ENCODE results near the gene WWOX. TPM values are rescaled to one million over a fixed set of nuclear protein-coding genes. Genes with fewer than 3 reads are reported as not detected.

The WWOX gene
- polyA plus RNA-seq, 1 donor from 2014 or later, result 25.6 TPM

GRCh38 chr16:78594191-78594590 is 494.7 kb downstream of the WWOX start:
- Histone ChIP-seq H3K4me2 (ENCODE audit: low read length) (no peak overlapping the region), H3K9me2 (ENCODE audit: insufficient read depth, low read length) (no peaks in the 10 kb centered on the region)

DNA sequence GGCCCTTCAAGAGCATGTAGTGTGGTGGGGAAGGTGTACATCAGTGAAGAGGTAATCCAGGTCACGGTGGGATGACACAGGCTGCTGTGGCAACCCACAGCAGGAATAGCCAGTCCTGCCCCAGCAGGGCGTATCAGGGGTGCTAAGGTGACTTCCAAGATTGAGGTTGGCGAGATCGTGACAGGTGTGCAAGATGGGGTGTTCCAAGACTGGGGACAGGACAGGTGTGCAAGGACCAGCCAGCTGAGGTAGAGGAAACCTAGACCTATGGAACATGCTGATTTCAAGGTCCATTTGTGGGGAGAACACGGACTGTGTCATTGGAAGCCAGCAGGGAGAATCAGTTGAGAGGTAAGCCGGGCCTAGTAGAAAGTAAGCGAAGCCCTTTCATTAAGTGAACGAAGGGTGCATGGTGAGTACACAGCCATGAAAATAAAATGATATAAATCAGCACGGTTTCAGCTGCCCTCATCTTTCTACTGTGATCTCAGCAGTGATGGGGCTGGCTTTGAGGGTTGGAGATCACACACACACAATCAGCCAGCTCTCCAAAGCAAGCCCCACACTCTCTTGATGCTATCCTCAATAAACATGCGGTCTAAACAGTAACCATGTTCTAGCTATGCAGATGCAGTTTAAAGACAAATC is 497.0 kb downstream of the WWOX start:
- Histone ChIP-seq H2AFZ (ENCODE audit: low read depth, low read length) (no peak overlapping the region), H4K20me1 (ENCODE audit: insufficient read depth) (no peaks in the 10 kb centered on the region), H3K9me2 (ENCODE audit: insufficient read depth, low read length) (no peaks in the 10 kb centered on the region), H3K4me2 (ENCODE audit: low read length) (no peak overlapping the region), H3K36me3 (ENCODE audit: insufficient read depth, low read length) (no peaks in the 10 kb centered on the region), H3F3A (ENCODE audit: insufficient read depth, low read length, poor library complexity, severe bottlenecking) (no peaks in the 10 kb centered on the region), H3K79me2 (replicated peaks; ENCODE audit: insufficient read depth, low read length) (no peaks in the 10 kb centered on the region), H3K27ac (ENCODE audit: low read length) (no peak overlapping the region), H3K4me3 (ENCODE audit: low read length) (no peak overlapping the region), H3K9me3 (ENCODE audit: low read length) (no peaks in the 10 kb centered on the region), H3K27me3 (ENCODE audit: insufficient read depth, low read depth, low read length) (no peaks in the 10 kb centered on the region), H3K9ac (ENCODE audit: low read length) (no peak overlapping the region)
- TF ChIP-seq EZH2 (IDR thresholded peaks at IDR 0.05; ENCODE audit: borderline replicate concordance, insufficient read depth, low read length, poor library complexity, severe bottlenecking) (no peak), TAF1 (IDR thresholded peaks at IDR 0.05; ENCODE audit: low read depth) (no peak), MXI1 (conservative IDR thresholded peaks at IDR 0.05; ENCODE audit: poor library complexity, severe bottlenecking) (no peak), RAD21 (conservative IDR thresholded peaks at IDR 0.05) (no peak), POLR2AphosphoS5 (IDR thresholded peaks at IDR 0.05) (no peak), SMC3 (conservative IDR thresholded peaks at IDR 0.05; ENCODE audit: poor library complexity) (no peak), EP300 (conservative IDR thresholded peaks at IDR 0.05; ENCODE audit: poor library complexity, severe bottlenecking) (no peak)
- TF ChIP-seq, protein P1, sequence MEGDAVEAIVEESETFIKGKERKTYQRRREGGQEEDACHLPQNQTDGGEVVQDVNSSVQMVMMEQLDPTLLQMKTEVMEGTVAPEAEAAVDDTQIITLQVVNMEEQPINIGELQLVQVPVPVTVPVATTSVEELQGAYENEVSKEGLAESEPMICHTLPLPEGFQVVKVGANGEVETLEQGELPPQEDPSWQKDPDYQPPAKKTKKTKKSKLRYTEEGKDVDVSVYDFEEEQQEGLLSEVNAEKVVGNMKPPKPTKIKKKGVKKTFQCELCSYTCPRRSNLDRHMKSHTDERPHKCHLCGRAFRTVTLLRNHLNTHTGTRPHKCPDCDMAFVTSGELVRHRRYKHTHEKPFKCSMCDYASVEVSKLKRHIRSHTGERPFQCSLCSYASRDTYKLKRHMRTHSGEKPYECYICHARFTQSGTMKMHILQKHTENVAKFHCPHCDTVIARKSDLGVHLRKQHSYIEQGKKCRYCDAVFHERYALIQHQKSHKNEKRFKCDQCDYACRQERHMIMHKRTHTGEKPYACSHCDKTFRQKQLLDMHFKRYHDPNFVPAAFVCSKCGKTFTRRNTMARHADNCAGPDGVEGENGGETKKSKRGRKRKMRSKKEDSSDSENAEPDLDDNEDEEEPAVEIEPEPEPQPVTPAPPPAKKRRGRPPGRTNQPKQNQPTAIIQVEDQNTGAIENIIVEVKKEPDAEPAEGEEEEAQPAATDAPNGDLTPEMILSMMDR (IDR thresholded peaks at IDR 0.05; ENCODE audit: poor library complexity, severe bottlenecking), result no peak
- TF ChIP-seq, protein P2, sequence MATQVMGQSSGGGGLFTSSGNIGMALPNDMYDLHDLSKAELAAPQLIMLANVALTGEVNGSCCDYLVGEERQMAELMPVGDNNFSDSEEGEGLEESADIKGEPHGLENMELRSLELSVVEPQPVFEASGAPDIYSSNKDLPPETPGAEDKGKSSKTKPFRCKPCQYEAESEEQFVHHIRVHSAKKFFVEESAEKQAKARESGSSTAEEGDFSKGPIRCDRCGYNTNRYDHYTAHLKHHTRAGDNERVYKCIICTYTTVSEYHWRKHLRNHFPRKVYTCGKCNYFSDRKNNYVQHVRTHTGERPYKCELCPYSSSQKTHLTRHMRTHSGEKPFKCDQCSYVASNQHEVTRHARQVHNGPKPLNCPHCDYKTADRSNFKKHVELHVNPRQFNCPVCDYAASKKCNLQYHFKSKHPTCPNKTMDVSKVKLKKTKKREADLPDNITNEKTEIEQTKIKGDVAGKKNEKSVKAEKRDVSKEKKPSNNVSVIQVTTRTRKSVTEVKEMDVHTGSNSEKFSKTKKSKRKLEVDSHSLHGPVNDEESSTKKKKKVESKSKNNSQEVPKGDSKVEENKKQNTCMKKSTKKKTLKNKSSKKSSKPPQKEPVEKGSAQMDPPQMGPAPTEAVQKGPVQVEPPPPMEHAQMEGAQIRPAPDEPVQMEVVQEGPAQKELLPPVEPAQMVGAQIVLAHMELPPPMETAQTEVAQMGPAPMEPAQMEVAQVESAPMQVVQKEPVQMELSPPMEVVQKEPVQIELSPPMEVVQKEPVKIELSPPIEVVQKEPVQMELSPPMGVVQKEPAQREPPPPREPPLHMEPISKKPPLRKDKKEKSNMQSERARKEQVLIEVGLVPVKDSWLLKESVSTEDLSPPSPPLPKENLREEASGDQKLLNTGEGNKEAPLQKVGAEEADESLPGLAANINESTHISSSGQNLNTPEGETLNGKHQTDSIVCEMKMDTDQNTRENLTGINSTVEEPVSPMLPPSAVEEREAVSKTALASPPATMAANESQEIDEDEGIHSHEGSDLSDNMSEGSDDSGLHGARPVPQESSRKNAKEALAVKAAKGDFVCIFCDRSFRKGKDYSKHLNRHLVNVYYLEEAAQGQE (IDR thresholded peaks at IDR 0.05; ENCODE audit: borderline replicate concordance), result no peak

More at GRCh38 chr16:78594191-78594590, 494.7 kb downstream of the WWOX start:
- no peaks in the 10 kb centered on the region for H3K36me3 ChIP-seq (ENCODE audit: insufficient read depth, low read length)
- H3F3A ChIP-seq (ENCODE audit: insufficient read depth, low read length, poor library complexity, severe bottlenecking), result no peaks in the 10 kb centered on the region
- no peaks in the 10 kb centered on the region for H3K9me3 ChIP-seq (ENCODE audit: low read length)
- no peak overlapping the region for H3K4me3 ChIP-seq (ENCODE audit: low read length)
- no peak overlapping the region for H3K9ac ChIP-seq (ENCODE audit: low read length)
- no peak for TF ChIP-seq POLR2AphosphoS5 (IDR thresholded peaks at IDR 0.05)
- TF ChIP-seq RAD21 (conservative IDR thresholded peaks at IDR 0.05), result no peak
- TF ChIP-seq, protein P2 (IDR thresholded peaks at IDR 0.05; ENCODE audit: borderline replicate concordance), result no peak
- no peak for TF ChIP-seq SMC3 (conservative IDR thresholded peaks at IDR 0.05; ENCODE audit: poor library complexity)
- no peak for TF ChIP-seq MXI1 (conservative IDR thresholded peaks at IDR 0.05; ENCODE audit: poor library complexity, severe bottlenecking)
- no peak for TF ChIP-seq TAF1 (IDR thresholded peaks at IDR 0.05; ENCODE audit: low read depth)
- TF ChIP-seq, protein P1 (IDR thresholded peaks at IDR 0.05; ENCODE audit: poor library complexity, severe bottlenecking), result no peak
- TF ChIP-seq EZH2 (IDR thresholded peaks at IDR 0.05; ENCODE audit: borderline replicate concordance, insufficient read depth, low read length, poor library complexity, severe bottlenecking), result no peak
- no peak for TF ChIP-seq EP300 (conservative IDR thresholded peaks at IDR 0.05; ENCODE audit: poor library complexity, severe bottlenecking)
- H4K20me1 ChIP-seq (ENCODE audit: insufficient read depth), result no peaks in the 10 kb centered on the region
- H3K79me2 ChIP-seq (replicated peaks; ENCODE audit: insufficient read depth, low read length), result no peaks in the 10 kb centered on the region
- no peak overlapping the region for H2AFZ ChIP-seq (ENCODE audit: low read depth, low read length)
- H3K27me3 ChIP-seq (ENCODE audit: insufficient read depth, low read depth, low read length), result no peaks in the 10 kb centered on the region
- H3K27ac ChIP-seq (ENCODE audit: low read length), result no peak overlapping the region

Measured in neural cell (in vitro differentiated cells).